Esophagus squamous epithelium (tissue), 4 donors: ENCODE data around the gene TMX3.

Experiments used
- POLR2A ChIP-seq, 4 donors: fragments of 450-650 bp; IDR thresholded peaks; one replicate each; pipeline ENCODE4 v1.6.1; 2017; ENCODE audit warnings: antibody characterized with exemption in 4 of 4, mild to moderate bottlenecking in 4 of 4, moderate library complexity in 3 of 4
- TF ChIP-seq, protein P1 (sequence below), 6 experiments: fragments of 450-650 bp in 4 of 6; fragments of 200-600 bp in 2 of 6; sonication (generic) in 2 of 6; IDR thresholded peaks; one replicate each; pipeline ENCODE4 v1.5.1; 2016 to 2019; ENCODE audit warnings: antibody characterized with exemption in 6 of 6, mild to moderate bottlenecking in 4 of 6, moderate library complexity in 4 of 6

DNA sequence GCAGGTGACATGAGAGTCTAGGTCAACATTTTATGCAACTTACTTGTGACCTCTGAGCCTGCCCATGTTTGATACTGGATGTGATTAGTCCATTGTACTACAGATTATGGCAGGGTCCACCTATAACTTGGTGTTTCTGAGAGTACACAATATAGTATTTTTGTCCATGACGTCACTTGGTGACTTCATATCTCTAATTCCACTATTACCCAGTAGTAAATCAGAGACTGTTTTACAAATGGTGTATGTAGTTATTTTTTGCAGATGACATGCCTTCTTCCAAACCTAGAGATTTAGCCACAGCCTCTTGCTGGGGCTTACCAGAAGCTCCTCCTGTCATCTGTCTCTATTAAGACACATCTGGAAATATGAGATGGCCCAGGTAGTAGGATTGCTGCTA is 24.6 kb upstream of the TMX3 start:
- TF ChIP-seq, protein P1, sequence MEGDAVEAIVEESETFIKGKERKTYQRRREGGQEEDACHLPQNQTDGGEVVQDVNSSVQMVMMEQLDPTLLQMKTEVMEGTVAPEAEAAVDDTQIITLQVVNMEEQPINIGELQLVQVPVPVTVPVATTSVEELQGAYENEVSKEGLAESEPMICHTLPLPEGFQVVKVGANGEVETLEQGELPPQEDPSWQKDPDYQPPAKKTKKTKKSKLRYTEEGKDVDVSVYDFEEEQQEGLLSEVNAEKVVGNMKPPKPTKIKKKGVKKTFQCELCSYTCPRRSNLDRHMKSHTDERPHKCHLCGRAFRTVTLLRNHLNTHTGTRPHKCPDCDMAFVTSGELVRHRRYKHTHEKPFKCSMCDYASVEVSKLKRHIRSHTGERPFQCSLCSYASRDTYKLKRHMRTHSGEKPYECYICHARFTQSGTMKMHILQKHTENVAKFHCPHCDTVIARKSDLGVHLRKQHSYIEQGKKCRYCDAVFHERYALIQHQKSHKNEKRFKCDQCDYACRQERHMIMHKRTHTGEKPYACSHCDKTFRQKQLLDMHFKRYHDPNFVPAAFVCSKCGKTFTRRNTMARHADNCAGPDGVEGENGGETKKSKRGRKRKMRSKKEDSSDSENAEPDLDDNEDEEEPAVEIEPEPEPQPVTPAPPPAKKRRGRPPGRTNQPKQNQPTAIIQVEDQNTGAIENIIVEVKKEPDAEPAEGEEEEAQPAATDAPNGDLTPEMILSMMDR (IDR thresholded peaks at IDR 0.05): no peak
- TF ChIP-seq POLR2A (IDR thresholded peaks at IDR 0.05): no peak
